NB4 (cell line): ENCODE data around the gene BICDL1.

ENCODE experiments used
- DNase-seq: peaks from one replicate; pipeline ENCODE4 v3.0.0; 2010; ENCODE audit warnings: low read depth
- H3K4me3 ChIP-seq: one replicate; pipeline ENCODE4 v1.5.1; 2011; ENCODE audit warnings: mild to moderate bottlenecking, low read depth, low read length, moderate library complexity
- CTCF ChIP-seq: IDR thresholded peaks from one replicate; pipeline ENCODE4 v1.5.1; 2012; ENCODE audit warnings: low read depth, low read length
- MAX ChIP-seq: IDR thresholded peaks from 2 replicates; pipeline ENCODE4 v1.6.1; 2011; ENCODE audit warnings: low read depth, low read length
- MYC ChIP-seq: IDR thresholded peaks from 2 replicates; pipeline ENCODE4 v1.6.1; 2011; ENCODE audit warnings: low read depth, low read length
- POLR2A ChIP-seq: IDR thresholded peaks from 2 replicates; pipeline ENCODE4 v1.6.1; 2011; ENCODE audit warnings: mild to moderate bottlenecking; ENCODE audit not compliant: insufficient read length; ENCODE audit errors: extremely low read depth

Gene BICDL1

GRCh38 chr12:120075034-120075616, 86.1 kb downstream of the BICDL1 start:
- no peak for TF ChIP-seq MYC
- TF ChIP-seq MAX: no peak
- no peak for TF ChIP-seq POLR2A
- no peak for TF ChIP-seq CTCF
- no peak for DNase-seq
- no peak overlapping the region for H3K4me3 ChIP-seq

- no peak for TF ChIP-seq CTCF
- no peak for TF ChIP-seq MAX
- no peak for TF ChIP-seq MYC
- no peak for TF ChIP-seq POLR2A
- no peak for DNase-seq
- H3K4me3 ChIP-seq: no peak overlapping the region
Observed at GRCh38 chr12:120076651-120077050, 87.6 kb downstream of the BICDL1 start.

GRCh38 chr12:120077260-120077659, 88.2 kb downstream of the BICDL1 start:
- TF ChIP-seq CTCF: no peak
- no peak for TF ChIP-seq MYC
- TF ChIP-seq MAX: no peak
- TF ChIP-seq POLR2A: no peak
- no peak for DNase-seq
- H3K4me3 ChIP-seq: no peak overlapping the region

- TF ChIP-seq POLR2A (no peak), CTCF (no peak), MAX (no peak), MYC (no peak)
- DNase-seq: no peak
- no peak overlapping the region for H3K4me3 ChIP-seq
Observed at GRCh38 chr12:120078868-120079267, 89.8 kb downstream of the BICDL1 start.

- TF ChIP-seq MAX (no peak), MYC (no peak), CTCF (no peak), POLR2A (no peak)
- H3K4me3 ChIP-seq: no peak overlapping the region
- no peak for DNase-seq
Observed at GRCh38 chr12:120079411-120080400, 90.7 kb downstream of the BICDL1 start.
